Esophagus squamous epithelium (tissue), 5 donors: Measurements from ENCODE around the gene TNFRSF4. TPM values are rescaled to one million over a fixed set of nuclear protein-coding genes. Genes with fewer than 3 reads are reported as not detected.

Source experiments
- DNase-seq: peaks from one replicate; lab custom pipeline; 2025; lab: John Stamatoyannopoulos, UW
- H3K27ac ChIP-seq, 4 donors: fragments of 200-600 bp; sonication (generic); one replicate each; pipeline ENCODE4 v1.5.1; 2016 to 2019; ENCODE audit warnings: mild to moderate bottlenecking in 1 of 4
- H3K27me3 ChIP-seq, 4 donors: fragments of 200-600 bp; sonication (generic); 1 replicate in 3 of 4; 2 replicates in 1 of 4; pipeline versions ENCODE4 v1.5.1 to v1.6.0; 2017 to 2021; ENCODE audit warnings: antibody characterized with exemption in 1 of 4
- H3K36me3 ChIP-seq, 3 donors: fragments of 200-600 bp; sonication (generic); one replicate each; pipeline ENCODE4 v1.5.1; 2016 to 2019
- H3K4me1 ChIP-seq, 3 donors: fragments of 200-600 bp; sonication (generic); one replicate each; pipeline ENCODE4 v1.5.1; 2017 to 2019
- H3K4me3 ChIP-seq, 4 donors: fragments of 200-600 bp; sonication (generic); 1 replicate in 3 of 4; 2 replicates in 1 of 4; pipeline ENCODE4 v1.5.1; 2016 to 2019; ENCODE audit warnings: mild to moderate bottlenecking in 2 of 4, moderate library complexity in 1 of 4
- H3K9me3 ChIP-seq, 3 donors: fragments of 200-600 bp; sonication (generic); one replicate each; pipeline ENCODE4 v1.5.1; 2016 to 2019
- POLR2A ChIP-seq, 4 donors: fragments of 450-650 bp; IDR thresholded peaks; one replicate each; pipeline ENCODE4 v1.6.1; 2017; ENCODE audit warnings: antibody characterized with exemption in 4 of 4, mild to moderate bottlenecking in 4 of 4, moderate library complexity in 3 of 4
- WGBS, 2 donors: methylation state at CpG; one replicate each; pipeline ENCODE4 v1.1.5; 2018; 5-methylcytosine and 5-hydroxymethylcytosine counted together
- intact Hi-C: fragments of 100-400 bp; cut with DNase I; formaldehyde crosslinking; loops from one replicate; pipeline ENCODE4 v1.15.0; 2022
- small RNA-seq, 4 donors: library from RNA; depleted of rRNA; stranded (forward); fragments of <200 nt; gene quantifications; one replicate each; pipeline ENCODE3, GENCODE V24; 2016
- total RNA-seq, 4 donors: library from RNA; depleted of rRNA; stranded (reverse); fragments of >200 nt; gene quantifications; one replicate each; pipeline ENCODE4 v1.1.0, GENCODE V29; 2016
- TF ChIP-seq, protein P1 (sequence below), 6 experiments: fragments of 450-650 bp in 4 of 6; fragments of 200-600 bp in 2 of 6; sonication (generic) in 2 of 6; IDR thresholded peaks; one replicate each; pipeline ENCODE4 v1.5.1; 2016 to 2019; ENCODE audit warnings: antibody characterized with exemption in 6 of 6, mild to moderate bottlenecking in 4 of 6, moderate library complexity in 4 of 6
- donor health status: DM: yes; HTN: yes; CAD: no.

The TNFRSF4 gene
- total RNA-seq, 4 donors from 2014 or later: 0.40 to 1.3 (median 0.57) TPM; not detected in 1

DNA sequence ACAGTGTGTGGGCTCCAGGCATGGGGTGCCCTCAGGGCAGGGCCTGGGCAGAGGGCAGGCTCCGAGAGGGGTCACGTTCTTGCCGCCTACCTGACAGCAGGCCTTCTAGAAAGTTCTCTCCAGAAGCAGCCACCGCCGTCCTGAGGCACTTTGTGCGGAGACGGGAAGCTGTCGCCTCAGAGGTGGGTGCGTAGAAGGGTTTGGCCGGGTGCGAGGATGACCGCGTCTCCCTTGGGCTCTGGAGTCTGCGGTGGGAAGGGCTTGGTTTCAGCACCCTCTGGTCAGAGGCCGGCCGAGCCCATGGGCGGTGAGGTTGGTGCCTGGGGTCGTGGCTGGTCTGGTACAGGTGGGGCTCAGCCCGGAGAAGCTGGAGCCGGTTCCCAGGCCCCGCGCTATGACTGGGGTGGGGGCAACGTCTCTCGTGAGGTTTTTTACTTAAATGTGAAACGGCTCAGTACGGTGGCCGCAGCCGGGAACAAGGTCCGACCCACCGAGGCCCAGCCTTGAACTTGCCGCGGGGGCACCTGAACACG, 50.3 kb downstream of the TNFRSF4 start:
- Histone ChIP-seq H3K4me3 (peak overlapping the region; percentile 60 to 70 (median 67)), H3K36me3 (peaks cover 0 to 13% (median 0%) of the 10 kb centered on the region in 3 donors), H3K9me3 (no peaks in the 10 kb centered on the region), H3K4me1 (peaks cover 18 to 60% (median 33%) of the 10 kb centered on the region in 3 donors), H3K27me3 (peaks cover 0 to 62% (median 0%) of the 10 kb centered on the region in 4 donors), H3K27ac (peak overlapping the region; percentile 89 to 96 (median 94))
- intact Hi-C loops: no loop called here
- DNase-seq: no peak
- TF ChIP-seq, protein P1, sequence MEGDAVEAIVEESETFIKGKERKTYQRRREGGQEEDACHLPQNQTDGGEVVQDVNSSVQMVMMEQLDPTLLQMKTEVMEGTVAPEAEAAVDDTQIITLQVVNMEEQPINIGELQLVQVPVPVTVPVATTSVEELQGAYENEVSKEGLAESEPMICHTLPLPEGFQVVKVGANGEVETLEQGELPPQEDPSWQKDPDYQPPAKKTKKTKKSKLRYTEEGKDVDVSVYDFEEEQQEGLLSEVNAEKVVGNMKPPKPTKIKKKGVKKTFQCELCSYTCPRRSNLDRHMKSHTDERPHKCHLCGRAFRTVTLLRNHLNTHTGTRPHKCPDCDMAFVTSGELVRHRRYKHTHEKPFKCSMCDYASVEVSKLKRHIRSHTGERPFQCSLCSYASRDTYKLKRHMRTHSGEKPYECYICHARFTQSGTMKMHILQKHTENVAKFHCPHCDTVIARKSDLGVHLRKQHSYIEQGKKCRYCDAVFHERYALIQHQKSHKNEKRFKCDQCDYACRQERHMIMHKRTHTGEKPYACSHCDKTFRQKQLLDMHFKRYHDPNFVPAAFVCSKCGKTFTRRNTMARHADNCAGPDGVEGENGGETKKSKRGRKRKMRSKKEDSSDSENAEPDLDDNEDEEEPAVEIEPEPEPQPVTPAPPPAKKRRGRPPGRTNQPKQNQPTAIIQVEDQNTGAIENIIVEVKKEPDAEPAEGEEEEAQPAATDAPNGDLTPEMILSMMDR (IDR thresholded peaks at IDR 0.05): no peak
- no peak for TF ChIP-seq POLR2A (IDR thresholded peaks at IDR 0.05)
- 6 to 33% methylated on average over 9 to 23 of the region's 33 CpGs for WGBS, 2 donors

DNA sequence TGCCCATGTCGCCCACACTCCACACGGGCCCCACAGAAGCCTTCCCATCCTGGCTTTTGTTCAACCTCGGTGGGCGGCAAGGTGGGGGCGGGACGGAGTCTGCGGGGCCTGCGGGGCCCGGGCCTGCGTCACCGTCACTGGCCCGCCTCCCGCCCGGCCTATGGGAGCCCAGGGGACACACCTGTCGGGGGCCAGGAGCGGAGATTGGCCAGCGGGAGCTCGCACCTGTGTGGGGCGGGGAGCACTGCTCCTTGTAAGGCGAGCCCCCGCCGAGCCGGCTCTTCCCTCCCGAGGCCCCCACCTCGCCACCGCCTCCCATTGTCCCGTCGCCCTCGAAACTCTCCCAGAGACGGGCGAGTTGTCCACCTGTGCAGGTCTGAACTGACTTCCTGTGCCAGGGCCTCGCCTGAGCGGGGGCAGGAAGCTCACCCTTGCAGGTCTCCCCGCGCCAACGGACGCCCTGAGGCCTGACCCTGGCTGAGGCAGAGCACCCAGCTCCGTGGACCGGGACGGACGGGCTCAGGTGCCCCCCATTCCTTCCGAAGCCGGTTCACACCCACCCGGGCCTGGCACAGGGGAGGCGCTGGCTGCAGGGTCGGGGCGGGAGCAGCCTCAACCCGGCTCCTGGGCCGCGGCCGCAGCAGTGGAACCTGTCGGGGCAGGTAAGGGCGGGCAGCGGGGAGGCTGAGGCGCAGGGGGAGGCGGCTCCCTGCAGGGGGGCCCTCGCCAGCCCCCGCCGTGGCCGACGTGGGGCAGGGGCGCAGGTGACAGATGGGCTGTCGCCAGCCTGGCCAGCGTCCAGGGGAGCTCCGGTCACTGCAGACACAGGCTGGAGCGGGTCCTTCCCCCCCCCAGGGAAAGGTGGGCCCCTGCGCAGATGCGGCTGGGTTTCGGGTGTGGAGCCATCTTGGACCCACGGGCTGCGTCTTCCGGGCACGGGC, 51.1 kb downstream of the TNFRSF4 start:
- H3K4me1 ChIP-seq: peaks cover 24 to 60% (median 41%) of the 10 kb centered on the region in 3 donors

DNA sequence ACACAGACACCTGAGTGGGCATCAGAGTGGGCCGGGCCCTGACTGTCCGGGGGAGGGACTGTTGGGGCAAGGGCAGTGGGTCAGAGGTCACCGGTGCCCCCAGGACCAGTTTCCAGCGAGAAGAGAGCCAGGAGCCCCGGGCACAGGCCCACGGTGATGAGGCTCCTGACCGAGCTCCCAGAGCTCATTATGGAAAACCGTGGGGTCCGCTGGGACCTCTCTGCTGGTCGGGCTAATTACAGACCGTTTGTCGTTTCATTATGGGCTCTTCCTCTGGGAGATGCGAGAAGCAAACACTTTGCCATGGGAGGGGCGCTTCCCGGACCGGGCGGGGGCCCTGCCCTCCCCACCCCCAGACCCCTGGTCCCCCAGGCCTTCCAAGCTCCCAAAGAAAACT, 52.3 kb downstream of the TNFRSF4 start:
- WGBS, 2 donors: 60% methylated on average over 2 of the region's 17 CpGs; no CpG with 5 or more reads in 1 of the 2 donors
- Histone ChIP-seq H3K27me3 (peaks cover 0 to 42% (median 0%) of the 10 kb centered on the region in 4 donors), H3K9me3 (no peaks in the 10 kb centered on the region), H3K4me1 (peaks cover 14 to 53% (median 32%) of the 10 kb centered on the region in 3 donors), H3K4me3 (no peak overlapping the region), H3K27ac (peak overlapping the region in 2 of 4 donors; percentile 89 to 95), H3K36me3 (no peaks in the 10 kb centered on the region)
- intact Hi-C loops: no loop called here
- no peak for DNase-seq
- TF ChIP-seq POLR2A (IDR thresholded peaks at IDR 0.05): no peak
- TF ChIP-seq, protein P1 (IDR thresholded peaks at IDR 0.05): no peak

More for the DNA sequence above, 51.1 kb downstream of the TNFRSF4 start:
- Histone ChIP-seq H3K36me3 (peaks cover 0 to 6% (median 0%) of the 10 kb centered on the region in 3 donors), H3K27me3 (peaks cover 0 to 54% (median 0%) of the 10 kb centered on the region in 4 donors), H3K9me3 (no peaks in the 10 kb centered on the region), H3K4me3 (peak overlapping the region; percentile 60 to 70 (median 67)), H3K27ac (peak overlapping the region; percentile 89 to 96 (median 94))
- TF ChIP-seq POLR2A (IDR thresholded peaks at IDR 0.05): peak in 3 of 4 donors; percentile 17 to 80 (median 45)
- TF ChIP-seq, protein P1 (IDR thresholded peaks at IDR 0.05): no peak
- WGBS, 2 donors: 6 to 20% methylated on average over 1 to 7 of the region's 73 CpGs
- intact Hi-C loops: no loop called here
- no peak for DNase-seq

Small RNA genes within 50 kb of the gene (small RNA-seq; reads per million reads assigned to genes)
- gene MIR200A (31.5 to 99.3 (median 78.8) reads per million in 4 donors), gene MIR200B (404 to 1,582 (median 1,149) reads per million in 4 donors), gene MIR429 (14.7 to 45.4 (median 42.8) reads per million in 4 donors)

Other genes starting within 250 kb of the TNFRSF4 start
- 10 to 100 TPM; 16.8 to 39.6 (median 23.4) TPM for gene PLEKHN1, start 247.7 kb downstream of the TNFRSF4 start, total RNA-seq
- not detected for gene PERM1, start 232.1 kb downstream of the TNFRSF4 start, total RNA-seq
- gene HES4, start 214.1 kb downstream of the TNFRSF4 start, total RNA-seq: 10 to 100 TPM; 15.1 to 16.2 (median 15.3) TPM
- 10 to 100 TPM in 2 of 4 donors, 1 to 10 TPM in 2; 7.2 to 44.3 (median 10.3) TPM for gene ISG15, start 200.7 kb downstream of the TNFRSF4 start, total RNA-seq
- 10 to 100 TPM; 20.0 to 35.8 (median 32.0) TPM for gene AGRN, start 194.0 kb downstream of the TNFRSF4 start, total RNA-seq
- gene RNF223, start 139.8 kb downstream of the TNFRSF4 start, total RNA-seq: 10 to 100 TPM; 11.8 to 25.3 (median 12.3) TPM
- 10 to 100 TPM in 3 of 4 donors, 1 to 10 TPM in 1; 6.9 to 19.6 (median 14.7) TPM for gene C1orf159, start 98.1 kb downstream of the TNFRSF4 start, total RNA-seq
- under 1 TPM in 2 of 4 donors, not detected in 2; 0.19 to 0.44 TPM for gene TTLL10, start 40.3 kb downstream of the TNFRSF4 start, total RNA-seq
- 10 to 100 TPM in 1 of 4 donors, 1 to 10 TPM in 3; 2.0 to 21.0 (median 2.8) TPM for gene TNFRSF18, start 7.6 kb downstream of the TNFRSF4 start, total RNA-seq
- 10 to 100 TPM; 65.0 to 75.4 (median 67.6) TPM for gene SDF4, start 17.8 kb upstream of the TNFRSF4 start, total RNA-seq
- 10 to 100 TPM; 13.5 to 17.5 (median 15.6) TPM for gene B3GALT6, start 18.1 kb upstream of the TNFRSF4 start, total RNA-seq
- gene C1QTNF12, start 32.6 kb upstream of the TNFRSF4 start, total RNA-seq: 1 to 10 TPM in 2 of 4 donors, under 1 TPM in 1, not detected in 1; 0.79 to 3.0 (median 1.7) TPM
- 10 to 100 TPM; 32.6 to 54.3 (median 42.5) TPM for gene UBE2J2, start 59.7 kb upstream of the TNFRSF4 start, total RNA-seq
- 1 to 10 TPM; 1.1 to 8.3 (median 1.5) TPM for gene SCNN1D, start 66.3 kb upstream of the TNFRSF4 start, total RNA-seq
- 10 to 100 TPM; 36.4 to 66.7 (median 56.9) TPM for gene ACAP3, start 93.8 kb upstream of the TNFRSF4 start, total RNA-seq
- gene PUSL1, start 94.4 kb upstream of the TNFRSF4 start, total RNA-seq: 10 to 100 TPM; 20.0 to 52.5 (median 33.2) TPM
- 10 to 100 TPM; 61.5 to 82.0 (median 63.6) TPM for gene INTS11, start 110.5 kb upstream of the TNFRSF4 start, total RNA-seq
- gene CPTP, start 110.6 kb upstream of the TNFRSF4 start, total RNA-seq: 10 to 100 TPM; 27.7 to 75.2 (median 33.4) TPM
- gene TAS1R3, start 117.1 kb upstream of the TNFRSF4 start, total RNA-seq: under 1 TPM; 0.13 to 0.57 (median 0.30) TPM
- 100 to 1,000 TPM in 1 of 4 donors, 10 to 100 TPM in 3; 63.5 to 111 (median 88.0) TPM for gene DVL1, start 135.3 kb upstream of the TNFRSF4 start, total RNA-seq
- 10 to 100 TPM in 2 of 4 donors, 1 to 10 TPM in 1, under 1 TPM in 1; 0.45 to 33.8 (median 12.8) TPM for gene MXRA8, start 144.4 kb upstream of the TNFRSF4 start, total RNA-seq
- gene AURKAIP1, start 161.1 kb upstream of the TNFRSF4 start, total RNA-seq: 100 to 1,000 TPM in 3 of 4 donors, 10 to 100 TPM in 1; 92.7 to 134 (median 123) TPM
- 100 to 1,000 TPM in 2 of 4 donors, 10 to 100 TPM in 2; 42.5 to 213 (median 104) TPM for gene CCNL2, start 185.2 kb upstream of the TNFRSF4 start, total RNA-seq
- 100 to 1,000 TPM in 3 of 4 donors, 10 to 100 TPM in 1; 98.0 to 157 (median 116) TPM for gene MRPL20, start 193.1 kb upstream of the TNFRSF4 start, total RNA-seq
- 10 to 100 TPM in 2 of 4 donors, 1 to 10 TPM in 2; 4.7 to 28.3 (median 14.4) TPM for gene ANKRD65, start 207.1 kb upstream of the TNFRSF4 start, total RNA-seq
- gene VWA1, start 221.5 kb upstream of the TNFRSF4 start, total RNA-seq: 10 to 100 TPM; 20.0 to 55.0 (median 34.6) TPM
- gene ATAD3C, start 235.5 kb upstream of the TNFRSF4 start, total RNA-seq: under 1 TPM; under 0.01 to 1.00 (median 0.28) TPM